Prostate gland (tissue), 2 donors: ENCODE results near the gene SERINC3. TPM values are rescaled to one million over a fixed set of nuclear protein-coding genes. Genes with fewer than 3 reads are reported as not detected.
"Not testable (repeated sequence)": the region's sequence is repeated elsewhere in the genome, so short reads cannot be mapped to it uniquely, and the experiment has no call there.

Source experiments
- DNase-seq: peaks from one replicate; pipeline ENCODE4 v3.0.0-alpha.2; 2019; ENCODE audit warnings: low spot score
- H3K27ac ChIP-seq, 2 donors: fragments of 200-600 bp; sonication (generic); 2 replicates each; pipeline ENCODE4 v1.5.1; 2017 to 2019
- H3K27me3 ChIP-seq: fragments of 200-600 bp; sonication (generic); replicated peaks from 2 replicates; pipeline ENCODE4 v1.5.1; 2019; ENCODE audit not compliant: insufficient read depth
- H3K36me3 ChIP-seq, 2 donors: fragments of 200-600 bp; sonication (generic); 1 replicate in 1 of 2; 2 replicates in 1 of 2; pipeline versions ENCODE4 v1.5.1 to v1.8.1; 2017 to 2019
- H3K4me1 ChIP-seq: fragments of 200-600 bp; sonication (generic); replicated peaks from 2 replicates; pipeline ENCODE4 v1.5.1; 2019
- H3K4me3 ChIP-seq, 2 donors: fragments of 200-600 bp; sonication (generic); 2 replicates each; pipeline ENCODE4 v1.5.1; 2017 to 2019
- H3K9me3 ChIP-seq: fragments of 200-600 bp; sonication (generic); 2 replicates; pipeline ENCODE4 v1.5.1; 2017
- POLR2A ChIP-seq: fragments of 450-650 bp; IDR thresholded peaks from one replicate; pipeline ENCODE4 v1.6.1; 2016; ENCODE audit warnings: antibody characterized with exemption, mild to moderate bottlenecking
- POLR2AphosphoS5 ChIP-seq: sonication (generic); formaldehyde crosslinking; IDR thresholded peaks from one replicate; pipeline ENCODE4 v1.6.1; 2017; ENCODE audit warnings: antibody characterized with exemption
- WGBS: methylation state at CpG from one replicate; pipeline ENCODE4 v1.1.5; 2018; 5-methylcytosine and 5-hydroxymethylcytosine counted together
- intact Hi-C: fragments of 100-400 bp; cut with DNase I; formaldehyde crosslinking; loops from one replicate; pipeline ENCODE4 v1.14.2; 2022
- total RNA-seq, 2 donors: library from RNA; depleted of rRNA; stranded (reverse); fragments of >200 nt; gene quantifications; one replicate each; pipeline ENCODE4 v1.1.0, GENCODE V29; 2016
- TF ChIP-seq, protein P1 (sequence below), 4 experiments: fragments of 200-600 bp in 2 of 4; fragments of 450-650 bp in 2 of 4; sonication (generic) in 2 of 4; IDR thresholded peaks; 1 replicate in 3 of 4; 2 replicates in 1 of 4; pipeline ENCODE4 v1.5.1; 2016 to 2019; ENCODE audit warnings: antibody characterized with exemption in 4 of 4, mild to moderate bottlenecking in 2 of 4, moderate library complexity in 2 of 4

The SERINC3 gene
- total RNA-seq, 2 donors from 2014 or later, result 89.1 to 141 TPM

DNA sequence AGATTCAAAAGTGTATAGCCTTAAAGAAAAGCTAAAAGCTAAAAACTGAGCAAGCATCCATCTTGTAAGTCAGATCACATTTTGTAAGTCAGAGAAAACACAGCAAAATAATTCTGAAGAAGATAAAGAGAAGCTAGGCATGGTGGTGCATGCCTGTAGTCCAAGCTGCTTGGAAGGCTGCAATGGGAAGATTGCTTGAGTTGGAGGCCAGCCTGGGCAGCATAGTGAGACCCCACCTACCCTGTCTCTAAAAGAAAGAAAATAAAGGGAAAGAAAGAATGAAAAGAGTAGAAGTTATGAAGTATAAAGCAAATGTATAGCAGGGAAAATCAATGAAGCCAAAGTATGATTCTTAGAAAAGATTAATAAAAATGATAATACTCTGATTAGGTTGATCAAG is 40.0 kb upstream of the SERINC3 start:
- Histone ChIP-seq H3K4me3 (no peak overlapping the region), H3K4me1 (no peaks in the 10 kb centered on the region), H3K27me3 (no peaks in the 10 kb centered on the region), H3K27ac (no peak overlapping the region), H3K36me3 (no peaks in the 10 kb centered on the region), H3K9me3 (no peaks in the 10 kb centered on the region)
- DNase-seq, result no peak
- intact Hi-C loops, result no loop called here
- TF ChIP-seq, protein P1, sequence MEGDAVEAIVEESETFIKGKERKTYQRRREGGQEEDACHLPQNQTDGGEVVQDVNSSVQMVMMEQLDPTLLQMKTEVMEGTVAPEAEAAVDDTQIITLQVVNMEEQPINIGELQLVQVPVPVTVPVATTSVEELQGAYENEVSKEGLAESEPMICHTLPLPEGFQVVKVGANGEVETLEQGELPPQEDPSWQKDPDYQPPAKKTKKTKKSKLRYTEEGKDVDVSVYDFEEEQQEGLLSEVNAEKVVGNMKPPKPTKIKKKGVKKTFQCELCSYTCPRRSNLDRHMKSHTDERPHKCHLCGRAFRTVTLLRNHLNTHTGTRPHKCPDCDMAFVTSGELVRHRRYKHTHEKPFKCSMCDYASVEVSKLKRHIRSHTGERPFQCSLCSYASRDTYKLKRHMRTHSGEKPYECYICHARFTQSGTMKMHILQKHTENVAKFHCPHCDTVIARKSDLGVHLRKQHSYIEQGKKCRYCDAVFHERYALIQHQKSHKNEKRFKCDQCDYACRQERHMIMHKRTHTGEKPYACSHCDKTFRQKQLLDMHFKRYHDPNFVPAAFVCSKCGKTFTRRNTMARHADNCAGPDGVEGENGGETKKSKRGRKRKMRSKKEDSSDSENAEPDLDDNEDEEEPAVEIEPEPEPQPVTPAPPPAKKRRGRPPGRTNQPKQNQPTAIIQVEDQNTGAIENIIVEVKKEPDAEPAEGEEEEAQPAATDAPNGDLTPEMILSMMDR (IDR thresholded peaks at IDR 0.05), result no peak
- no peak for TF ChIP-seq POLR2AphosphoS5
- TF ChIP-seq POLR2A, result no peak

DNA sequence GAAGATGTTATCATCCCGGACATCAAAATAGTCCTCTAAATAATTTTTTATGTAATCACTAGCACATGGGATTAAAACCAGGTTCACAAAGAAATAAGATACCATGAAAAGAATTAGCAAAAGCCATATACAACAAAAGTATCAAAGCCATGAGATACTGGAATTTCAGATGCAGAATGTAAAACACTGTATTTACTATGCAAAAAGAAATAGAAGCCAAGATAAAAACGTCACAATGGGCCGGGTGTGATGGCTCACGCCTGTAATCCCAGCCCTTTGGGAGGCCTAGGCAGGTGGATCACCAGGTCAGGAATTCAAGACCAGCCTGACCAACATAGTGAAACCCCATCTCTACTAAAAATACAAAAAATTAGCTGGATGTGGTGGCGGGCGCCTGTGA is 38.9 kb upstream of the SERINC3 start:
- H3K4me3 ChIP-seq, H3K9me3 ChIP-seq, H3K36me3 ChIP-seq, DNase-seq, intact Hi-C loops, H3K27ac ChIP-seq, H3K4me1 ChIP-seq, H3K27me3 ChIP-seq: not testable (repeated sequence)
- 80% methylated on average over 6 of the region's 6 CpGs for WGBS

DNA sequence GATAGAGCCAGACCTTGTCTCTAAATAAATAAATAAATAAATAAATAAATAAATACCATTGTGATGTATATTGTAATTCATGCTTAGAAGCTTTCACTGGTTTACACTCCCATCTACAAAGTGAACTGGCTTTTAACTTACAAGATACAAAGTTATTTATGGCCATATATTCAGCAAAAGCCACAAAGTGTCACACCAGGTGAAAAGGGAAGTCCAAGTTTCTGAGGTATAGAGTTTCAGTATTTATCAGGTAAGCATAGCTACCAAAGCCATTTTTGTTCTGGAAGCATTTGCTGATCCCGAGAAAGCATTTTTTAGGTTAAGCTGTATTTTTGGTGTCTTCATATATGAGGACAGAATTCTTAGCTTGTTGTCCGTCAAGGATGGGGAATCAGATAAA is 38.4 kb upstream of the SERINC3 start:
- H3K36me3 ChIP-seq, result no peaks in the 10 kb centered on the region
- TF ChIP-seq, protein P1 (IDR thresholded peaks at IDR 0.05), result no peak
- TF ChIP-seq POLR2AphosphoS5, result no peak
- TF ChIP-seq POLR2A, result no peak
- no peak for DNase-seq
- no peaks in the 10 kb centered on the region for H3K4me1 ChIP-seq
- no peak overlapping the region for H3K4me3 ChIP-seq
- no peak overlapping the region for H3K27ac ChIP-seq
- no peaks in the 10 kb centered on the region for H3K9me3 ChIP-seq
- intact Hi-C loops, result no loop called here
- WGBS, result 88% methylated on average over 2 of the region's 2 CpGs
- H3K27me3 ChIP-seq, result no peaks in the 10 kb centered on the region

DNA sequence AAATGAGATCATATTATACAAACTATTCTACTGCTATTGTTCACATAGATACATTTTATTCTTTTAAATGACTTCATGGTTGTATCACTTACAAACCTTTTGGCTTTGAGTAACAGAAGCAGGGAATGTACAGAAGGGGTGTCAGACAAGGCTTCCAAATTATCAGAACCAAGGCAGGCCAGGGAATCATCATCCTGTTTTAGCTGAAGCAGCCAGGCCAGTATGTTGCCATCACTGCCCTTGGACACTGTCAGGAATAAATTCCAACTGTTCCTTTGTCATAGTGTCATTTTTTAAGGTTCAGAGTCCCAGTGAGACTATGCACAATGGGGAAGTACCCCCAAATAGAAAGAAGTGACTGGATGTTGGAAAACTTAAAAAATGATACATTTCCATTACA is 37.4 kb upstream of the SERINC3 start:
- Histone ChIP-seq H3K27me3 (no peaks in the 10 kb centered on the region), H3K4me3 (no peak overlapping the region), H3K4me1 (no peaks in the 10 kb centered on the region), H3K9me3 (no peaks in the 10 kb centered on the region), H3K27ac (no peak overlapping the region), H3K36me3 (no peaks in the 10 kb centered on the region)
- intact Hi-C loops, result no loop called here
- no peak for DNase-seq
- TF ChIP-seq POLR2AphosphoS5 (no peak), POLR2A (no peak)
- TF ChIP-seq, protein P1 (IDR thresholded peaks at IDR 0.05), result no peak

DNA sequence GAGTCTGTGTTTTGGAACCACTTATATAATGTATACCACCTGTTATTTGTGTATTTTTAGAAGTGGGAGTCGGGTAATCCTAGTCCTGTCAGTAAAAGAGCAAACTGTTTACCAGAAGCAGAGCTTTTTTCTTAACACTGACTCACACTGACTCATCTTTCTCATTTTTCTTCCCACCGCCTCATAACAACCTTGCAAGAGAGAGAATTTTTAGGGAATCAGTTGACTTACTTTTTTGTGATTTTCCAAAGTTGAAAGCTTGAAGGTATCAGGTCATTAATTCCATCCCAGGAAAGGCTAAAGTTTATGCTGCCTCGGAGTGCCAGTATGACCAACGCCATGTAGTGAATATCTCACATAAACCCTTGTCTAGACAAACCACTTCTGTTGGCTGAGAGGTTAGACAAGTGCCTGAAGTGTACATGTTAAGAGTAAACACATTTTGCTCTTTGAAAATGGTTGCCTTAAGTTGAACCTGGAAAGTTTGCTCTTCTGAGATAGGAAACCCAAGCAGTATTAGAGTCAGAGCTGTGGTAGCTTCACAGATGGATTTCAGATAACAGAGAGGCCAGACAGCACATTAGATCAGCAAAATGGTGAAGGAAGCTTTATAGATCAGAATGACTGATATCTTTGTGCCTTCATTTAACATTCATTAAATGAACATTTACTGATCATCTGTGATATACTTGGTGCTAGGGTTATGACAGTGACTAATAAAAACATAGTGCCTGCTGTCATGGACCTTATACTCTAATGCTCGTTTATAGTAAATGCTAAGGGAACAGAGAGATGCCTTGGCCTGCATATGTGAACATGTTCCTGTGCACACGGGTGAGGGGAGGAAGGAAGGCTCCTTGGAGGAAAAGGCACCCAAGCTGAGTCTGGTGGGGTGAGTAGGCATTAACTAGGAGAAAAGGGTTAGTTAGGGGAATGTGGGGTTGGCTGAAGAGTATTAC is 31.4 kb upstream of the SERINC3 start:
- H3K36me3 ChIP-seq, result no peaks in the 10 kb centered on the region
- no peaks in the 10 kb centered on the region for H3K27me3 ChIP-seq
- DNase-seq, result no peak
- intact Hi-C loops, result no loop called here
- no peaks in the 10 kb centered on the region for H3K9me3 ChIP-seq
- H3K27ac ChIP-seq, result peak overlapping the region; percentile 3 to 55
- TF ChIP-seq, protein P1 (IDR thresholded peaks at IDR 0.05), result no peak
- no peak overlapping the region for H3K4me3 ChIP-seq
- peaks cover 1% of the 10 kb centered on the region for H3K4me1 ChIP-seq
- 33% methylated on average over 6 of the region's 6 CpGs for WGBS
